H9 (cell line): ENCODE results near the gene SRGAP1. TPM values are rescaled to one million over a fixed set of nuclear protein-coding genes. Genes with fewer than 3 reads are reported as not detected.

Source experiments
- DNase-seq: peaks from one replicate; pipeline ENCODE4 v3.0.0-alpha.2; 2017
- H2AFZ ChIP-seq: one replicate; pipeline ENCODE4 v1.6.1; 2013; ENCODE audit warnings: mild to moderate bottlenecking, low read length, control low read depth, moderate library complexity
- H2AK5ac ChIP-seq: 2 replicates; pipeline ENCODE4 v1.6.1; 2013; ENCODE audit warnings: low read length, control low read depth, mixed read lengths; ENCODE audit not compliant: insufficient read length
- H2BK120ac ChIP-seq: one replicate; pipeline ENCODE4 v1.6.1; 2013; ENCODE audit warnings: low read depth, mild to moderate bottlenecking, low read length, control low read depth, inconsistent platforms; ENCODE audit not compliant: poor library complexity, severe bottlenecking
- H2BK12ac ChIP-seq: 2 replicates; pipeline ENCODE4 v1.6.1; 2013; ENCODE audit warnings: low read length, control low read depth, mixed read lengths, low read depth; ENCODE audit not compliant: insufficient read length
- H2BK15ac ChIP-seq: 2 replicates; pipeline ENCODE4 v1.6.1; 2013; ENCODE audit warnings: low read depth, low read length, control low read depth
- H2BK20ac ChIP-seq: one replicate; pipeline ENCODE4 v1.6.1; 2013; ENCODE audit warnings: low read depth, mild to moderate bottlenecking, low read length, control low read depth, inconsistent platforms; ENCODE audit not compliant: poor library complexity, severe bottlenecking
- H2BK5ac ChIP-seq: 2 replicates; pipeline ENCODE4 v1.6.1; 2013; ENCODE audit warnings: low read length, control low read depth, mixed read lengths; ENCODE audit not compliant: insufficient read length
- H3K14ac ChIP-seq: 2 replicates; pipeline ENCODE4 v1.6.1; 2013; ENCODE audit warnings: low read length, control low read depth; ENCODE audit not compliant: insufficient read depth
- H3K18ac ChIP-seq: 2 replicates; pipeline ENCODE4 v1.6.1; 2013; ENCODE audit warnings: low read depth, mild to moderate bottlenecking, mixed read lengths, low read length, control low read depth; ENCODE audit not compliant: insufficient read length
- H3K23ac ChIP-seq: 2 replicates; pipeline ENCODE4 v1.6.1; 2013; ENCODE audit warnings: low read length, control low read depth, mixed read lengths, low read depth; ENCODE audit not compliant: insufficient read length
- H3K23me2 ChIP-seq: 2 replicates; pipeline ENCODE4 v1.6.1; 2013; ENCODE audit warnings: low read depth, mild to moderate bottlenecking, mixed read lengths, low read length, control low read depth; ENCODE audit not compliant: insufficient read length, poor library complexity, severe bottlenecking
- H3K27ac ChIP-seq: 2 replicates; pipeline ENCODE4 v1.5.1; 2013; ENCODE audit warnings: low read length, control low read depth, mixed read lengths, low read depth; ENCODE audit not compliant: insufficient read length
- H3K27me3 ChIP-seq: 2 replicates; pipeline ENCODE4 v1.6.1; 2013; ENCODE audit warnings: low read length, control low read depth, inconsistent platforms; ENCODE audit not compliant: insufficient read depth
- H3K4ac ChIP-seq: 2 replicates; pipeline ENCODE4 v1.6.1; 2013; ENCODE audit warnings: low read depth, mild to moderate bottlenecking, control low read depth, inconsistent platforms, low read length, moderate library complexity
- H3K4me1 ChIP-seq: 2 replicates; pipeline ENCODE4 v1.6.1; 2013; ENCODE audit warnings: low read length, control low read depth, inconsistent platforms; ENCODE audit not compliant: insufficient read depth
- H3K4me2 ChIP-seq: 2 replicates; pipeline ENCODE4 v1.6.1; 2013; ENCODE audit warnings: low read length, control low read depth, mixed read lengths; ENCODE audit not compliant: insufficient read length, insufficient read depth
- H3K56ac ChIP-seq: 2 replicates; pipeline ENCODE4 v1.6.1; 2013; ENCODE audit warnings: low read depth, mild to moderate bottlenecking, mixed read lengths, low read length, control low read depth; ENCODE audit not compliant: insufficient read length
- H3K79me1 ChIP-seq: 2 replicates; pipeline ENCODE4 v1.6.1; 2013; ENCODE audit warnings: low read depth, mild to moderate bottlenecking, moderate library complexity, low read length, control low read depth, inconsistent platforms; ENCODE audit not compliant: insufficient read depth, poor library complexity, severe bottlenecking
- H3K79me2 ChIP-seq: 2 replicates; pipeline ENCODE4 v1.6.1; 2013; ENCODE audit warnings: low read length, control low read depth, inconsistent platforms; ENCODE audit not compliant: insufficient read depth
- H3K9ac ChIP-seq: 2 replicates; pipeline ENCODE4 v1.6.1; 2013; ENCODE audit warnings: low read length, control low read depth, mixed read lengths; ENCODE audit not compliant: insufficient read length; ENCODE audit errors: extremely low read depth
- H3K9me3 ChIP-seq: one replicate; pipeline ENCODE4 v1.6.1; 2013; ENCODE audit warnings: low read depth, low read length, inconsistent platforms; ENCODE audit not compliant: control insufficient read depth
- H3T11ph ChIP-seq: one replicate; pipeline ENCODE4 v1.6.1; 2013; ENCODE audit warnings: mild to moderate bottlenecking, low read length, control low read depth, inconsistent platforms
- H4K20me1 ChIP-seq: one replicate; pipeline ENCODE4 v1.6.1; 2013; ENCODE audit not compliant: control insufficient read depth, insufficient read length, insufficient read depth
- H4K5ac ChIP-seq: 2 replicates; pipeline ENCODE4 v1.6.1; 2013; ENCODE audit warnings: low read depth, mild to moderate bottlenecking, mixed read lengths, low read length, control low read depth; ENCODE audit not compliant: insufficient read length
- H4K8ac ChIP-seq: replicated peaks from 2 replicates; pipeline ENCODE4 v1.6.1; 2013; ENCODE audit warnings: low read length, control low read depth, mixed read lengths, low read depth; ENCODE audit not compliant: insufficient read length
- H4K91ac ChIP-seq: 2 replicates; pipeline ENCODE4 v1.6.1; 2013; ENCODE audit warnings: low read depth, mild to moderate bottlenecking, moderate library complexity, mixed read lengths, low read length, control low read depth; ENCODE audit not compliant: insufficient read length
- H3K27ac Mint-ChIP-seq, 3 experiments: 2 replicates in 2 of 3; 3 replicates in 1 of 3; pipeline ENCODE4 v1.8.0; 2020 to 2021; ENCODE audit warnings: mixed read lengths in 3 of 3, mild to moderate bottlenecking in 1 of 3, moderate library complexity in 1 of 3
- H3K27me3 Mint-ChIP-seq: 2 replicates; pipeline ENCODE4 v1.8.0; 2021; ENCODE audit warnings: low read depth, mild to moderate bottlenecking, moderate library complexity, mixed read lengths
- H3K36me3 Mint-ChIP-seq, 3 experiments: 2 replicates in 2 of 3; 3 replicates in 1 of 3; pipeline ENCODE4 v1.8.0; 2020 to 2021; ENCODE audit warnings: low read depth in 3 of 3, mixed read lengths in 3 of 3; ENCODE audit not compliant: insufficient read depth in 1 of 3
- H3K4me1 Mint-ChIP-seq, 2 experiments: 2 replicates each; pipeline ENCODE4 v1.8.0; 2020; ENCODE audit warnings: mixed read lengths in 2 of 2
- H3K4me3 Mint-ChIP-seq, 2 experiments: 2 replicates in 1 of 2; 3 replicates in 1 of 2; pipeline ENCODE4 v1.8.0; 2020 to 2021; ENCODE audit warnings: mild to moderate bottlenecking in 2 of 2, mixed read lengths in 2 of 2, moderate library complexity in 1 of 2
- H3K9me3 Mint-ChIP-seq, 2 experiments: 2 replicates in 1 of 2; 3 replicates in 1 of 2; pipeline ENCODE4 v1.8.0; 2020; ENCODE audit warnings: mild to moderate bottlenecking in 2 of 2, mixed read lengths in 2 of 2, moderate library complexity in 1 of 2
- CTCF ChIP-seq: fragments of 200-600 bp; sonication (generic); conservative IDR thresholded peaks from 3 replicates; pipeline ENCODE4 v1.8.0; 2021; ENCODE audit warnings: antibody characterized with exemption, mild to moderate bottlenecking
- WGBS: extraction: QIAGEN DNeasy Blood & Tissue Kit; methylation state at CpG from one replicate; pipeline ENCODE4 v1.1.7; 2013; ENCODE audit warnings: missing lambda C conversion rate, low lambda C conversion rate, mixed read lengths; ENCODE audit not compliant: insufficient read length; ENCODE audit errors: extremely low coverage; 5-methylcytosine and 5-hydroxymethylcytosine counted together
- total RNA-seq: library from RNA; stranded (reverse); gene quantifications from 2 replicates; pipeline ENCODE4 v1.2.1, GENCODE V29; 2021

The SRGAP1 gene
- total RNA-seq, 1 experiment from 2014 or later, result 4.8 TPM

GRCh38 chr12:63913929-63914328 lies 69.4 kb downstream of the SRGAP1 start:
- H3K27ac ChIP-seq, result no peak overlapping the region

More at GRCh38 chr12:63913929-63914328, 69.4 kb downstream of the SRGAP1 start:
- H3K23me2 ChIP-seq, result no peaks in the 10 kb centered on the region
- no peaks in the 10 kb centered on the region for H4K20me1 ChIP-seq
- DNase-seq, result no peak
- no peak for TF ChIP-seq CTCF
- no peak overlapping the region for H2BK20ac ChIP-seq
- no peak overlapping the region for H3K4ac ChIP-seq
- no peaks in the 10 kb centered on the region for H3K9me3 ChIP-seq
- peaks cover 6% of the 10 kb centered on the region; the same call in 1 of the 2 replicates for H3K4me1 ChIP-seq
- no peak overlapping the region for H3K4me2 ChIP-seq
- no peak overlapping the region for H3K56ac ChIP-seq
- H3T11ph ChIP-seq, result no peak overlapping the region
- Mint-ChIP-seq H3K4me3 (no peak overlapping the region), H3K9me3 (no peaks in the 10 kb centered on the region), H3K27ac (peak overlapping the region in 1 of 3 experiments; percentile 48; a peak in 2 of 7 replicates), H3K27me3 (no peaks in the 10 kb centered on the region), H3K36me3 (no peaks in the 10 kb centered on the region), H3K4me1 (peaks cover 24% of the 10 kb centered on the region in 2 experiments)
- no peak overlapping the region for H2AFZ ChIP-seq
- no peaks in the 10 kb centered on the region for H3K79me2 ChIP-seq
- H2BK120ac ChIP-seq, result no peak overlapping the region
- H3K18ac ChIP-seq, result no peak overlapping the region
- no peak overlapping the region for H4K91ac ChIP-seq
- no peak overlapping the region for H3K9ac ChIP-seq
- H2BK15ac ChIP-seq, result no peak overlapping the region
- H3K27me3 ChIP-seq, result no peaks in the 10 kb centered on the region
- no peak overlapping the region for H3K14ac ChIP-seq
- H2BK5ac ChIP-seq, result no peak overlapping the region
- no peak overlapping the region for H2BK12ac ChIP-seq
- no peak overlapping the region for H4K8ac ChIP-seq
- no CpG with 5 or more reads among the region's 2 CpGs for WGBS
- H3K79me1 ChIP-seq, result no peaks in the 10 kb centered on the region
- H3K23ac ChIP-seq, result no peak overlapping the region
- no peak overlapping the region for H2AK5ac ChIP-seq
- H4K5ac ChIP-seq, result no peak overlapping the region
